ENCODE measurements around the gene CPPED1.
"Not testable (repeated sequence)": the region's sequence is repeated elsewhere in the genome, so short reads cannot be mapped to it uniquely, and the experiment has no call there.

The CPPED1 gene

GRCh38 chr16:12802048-12802447 lies 1.6 kb downstream of the CPPED1 start:
- H3K4me3 ChIP-seq (ENCODE audit: low read depth, low read length): no peak overlapping the region
- TF ChIP-seq, protein P1, sequence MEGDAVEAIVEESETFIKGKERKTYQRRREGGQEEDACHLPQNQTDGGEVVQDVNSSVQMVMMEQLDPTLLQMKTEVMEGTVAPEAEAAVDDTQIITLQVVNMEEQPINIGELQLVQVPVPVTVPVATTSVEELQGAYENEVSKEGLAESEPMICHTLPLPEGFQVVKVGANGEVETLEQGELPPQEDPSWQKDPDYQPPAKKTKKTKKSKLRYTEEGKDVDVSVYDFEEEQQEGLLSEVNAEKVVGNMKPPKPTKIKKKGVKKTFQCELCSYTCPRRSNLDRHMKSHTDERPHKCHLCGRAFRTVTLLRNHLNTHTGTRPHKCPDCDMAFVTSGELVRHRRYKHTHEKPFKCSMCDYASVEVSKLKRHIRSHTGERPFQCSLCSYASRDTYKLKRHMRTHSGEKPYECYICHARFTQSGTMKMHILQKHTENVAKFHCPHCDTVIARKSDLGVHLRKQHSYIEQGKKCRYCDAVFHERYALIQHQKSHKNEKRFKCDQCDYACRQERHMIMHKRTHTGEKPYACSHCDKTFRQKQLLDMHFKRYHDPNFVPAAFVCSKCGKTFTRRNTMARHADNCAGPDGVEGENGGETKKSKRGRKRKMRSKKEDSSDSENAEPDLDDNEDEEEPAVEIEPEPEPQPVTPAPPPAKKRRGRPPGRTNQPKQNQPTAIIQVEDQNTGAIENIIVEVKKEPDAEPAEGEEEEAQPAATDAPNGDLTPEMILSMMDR (IDR thresholded peaks at IDR 0.05; ENCODE audit: low read depth, low read length): no peak
- in situ Hi-C loops (cut with HindIII; ENCODE audit: low sequenced_read_pairs): no loop called here
- DNase-seq (ENCODE audit: low read depth, low spot score): no peak

DNA sequence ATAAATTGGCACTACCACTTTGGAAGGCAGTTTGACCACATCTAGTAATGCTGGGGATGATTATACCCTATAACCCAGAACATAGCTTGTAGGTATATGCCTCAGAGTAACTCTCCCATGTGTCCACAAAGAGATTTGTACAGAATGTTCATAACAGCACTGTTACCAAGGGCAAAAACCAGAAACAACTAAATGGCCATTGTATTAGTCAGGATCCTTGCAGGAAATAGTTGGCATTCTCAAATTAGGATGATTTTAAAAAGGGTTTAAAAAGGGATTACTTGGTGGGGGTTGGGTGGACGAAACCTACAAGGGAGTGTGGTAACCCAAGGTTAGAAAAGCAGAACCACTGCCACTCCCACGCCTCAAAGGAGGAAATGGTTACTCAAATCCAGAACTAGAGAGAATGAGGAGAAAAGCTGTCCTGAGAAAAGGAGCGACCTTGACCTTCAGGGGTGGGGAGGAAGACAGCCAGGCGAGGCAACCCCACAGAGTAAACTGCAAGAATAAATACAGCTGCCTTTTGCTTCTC lies 2.1 kb downstream of the CPPED1 start:
- DNase-seq (ENCODE audit: low read depth, low spot score): peak; percentile 88
- TF ChIP-seq, protein P1 (IDR thresholded peaks at IDR 0.05; ENCODE audit: low read depth, low read length): no peak
- in situ Hi-C loops (cut with HindIII; ENCODE audit: low sequenced_read_pairs): no loop called here
- H3K4me3 ChIP-seq (ENCODE audit: low read depth, low read length): no peak overlapping the region

GRCh38 chr16:12800817-12801216 lies 2.9 kb downstream of the CPPED1 start:
- in situ Hi-C loops (cut with HindIII; ENCODE audit: low sequenced_read_pairs): no loop called here
- H3K4me3 ChIP-seq (ENCODE audit: low read depth, low read length): no peak overlapping the region
- DNase-seq (ENCODE audit: low read depth, low spot score): no peak
- TF ChIP-seq, protein P1 (IDR thresholded peaks at IDR 0.05; ENCODE audit: low read depth, low read length): no peak

DNA sequence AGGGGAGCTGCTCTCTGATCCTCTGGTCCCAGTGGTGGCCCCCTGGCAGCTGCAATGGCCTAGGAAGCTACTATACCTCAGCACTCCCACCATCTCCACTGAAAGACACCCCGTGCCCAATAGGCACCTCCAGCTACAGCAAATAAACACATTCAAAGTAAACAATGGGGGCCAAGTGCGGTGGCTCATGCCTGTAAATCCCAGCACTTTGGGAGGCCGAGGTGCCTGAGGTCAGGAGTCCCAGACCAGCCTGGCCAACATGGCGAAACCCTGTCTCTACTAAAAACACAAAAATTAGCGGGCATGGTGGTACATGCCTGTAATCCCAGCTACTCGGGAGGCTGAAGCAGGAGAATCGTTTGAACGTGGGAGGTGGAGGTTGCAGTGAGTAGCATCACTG lies 3.7 kb downstream of the CPPED1 start:
- in situ Hi-C loops (cut with HindIII; ENCODE audit: low sequenced_read_pairs); DNase-seq (ENCODE audit: low read depth, low spot score); H3K4me3 ChIP-seq (ENCODE audit: low read depth, low read length): not testable (repeated sequence)

- in situ Hi-C loops (cut with HindIII; ENCODE audit: low sequenced_read_pairs): no loop called here
- DNase-seq (ENCODE audit: low read depth, low spot score): no peak
- TF ChIP-seq, protein P1 (IDR thresholded peaks at IDR 0.05; ENCODE audit: low read depth, low read length): no peak
- no peak overlapping the region for H3K4me3 ChIP-seq (ENCODE audit: low read depth, low read length)
Measured at GRCh38 chr16:12798846-12799245, 4.8 kb downstream of the CPPED1 start.

DNA sequence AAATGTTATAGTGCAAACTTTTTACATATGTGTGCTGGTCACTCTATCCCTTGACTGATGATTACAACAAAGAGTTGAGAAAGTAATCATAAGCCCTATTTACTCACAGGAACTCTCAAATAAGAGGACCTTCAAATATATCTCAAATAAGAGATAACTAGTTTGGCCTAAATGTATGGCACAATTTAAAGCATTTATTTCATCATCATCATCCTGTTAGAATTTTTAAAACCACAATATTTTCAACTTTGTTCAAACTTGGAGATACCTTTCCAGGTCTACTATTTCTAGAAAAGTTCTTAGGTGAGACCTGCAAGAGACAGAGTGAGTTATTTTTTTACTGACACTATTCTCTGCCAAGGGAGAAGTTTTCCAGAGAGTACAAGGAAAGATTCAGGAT lies 5.5 kb downstream of the CPPED1 start:
- H3K4me3 ChIP-seq (ENCODE audit: low read depth, low read length): no peak overlapping the region
- TF ChIP-seq, protein P1 (IDR thresholded peaks at IDR 0.05; ENCODE audit: low read depth, low read length): no peak
- DNase-seq (ENCODE audit: low read depth, low spot score): no peak
- in situ Hi-C loops (cut with HindIII; ENCODE audit: low sequenced_read_pairs): no loop called here

DNA sequence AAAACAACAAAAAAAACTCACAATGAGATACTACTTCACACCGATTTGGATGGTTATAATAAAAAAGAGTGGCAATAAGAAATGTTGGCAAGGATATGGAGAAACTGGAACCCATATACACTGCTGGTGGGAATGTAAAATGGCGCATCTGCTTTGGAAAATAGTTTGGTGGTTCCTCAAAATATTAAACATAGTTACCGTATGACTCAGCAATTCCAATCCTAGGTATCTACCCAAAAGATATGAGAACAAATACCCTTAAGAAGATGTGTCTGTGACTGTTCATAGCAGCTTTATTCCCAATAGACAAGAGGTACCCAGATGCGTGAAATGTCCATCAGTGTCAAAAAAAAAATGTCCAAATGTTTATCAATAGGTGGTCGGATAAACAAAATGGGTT lies 7.2 kb downstream of the CPPED1 start:
- TF ChIP-seq, protein P1 (IDR thresholded peaks at IDR 0.05; ENCODE audit: low read depth, low read length): no peak
- no peak overlapping the region for H3K4me3 ChIP-seq (ENCODE audit: low read depth, low read length)
- in situ Hi-C loops (cut with HindIII; ENCODE audit: low sequenced_read_pairs): no loop called here
- DNase-seq (ENCODE audit: low read depth, low spot score): no peak

Measured in astrocyte of the spinal cord (primary cell).